ENCODE data around the gene LMNTD1. TPM values are rescaled to one million over a fixed set of nuclear protein-coding genes. Genes with fewer than 3 reads are reported as not detected.

The LMNTD1 gene
- polyA plus RNA-seq, 1 donor from 2014 or later = not detected

- Histone ChIP-seq H2AFZ (ENCODE audit: low read depth, low read length) (no peak overlapping the region), H3K4me2 (ENCODE audit: low read length) (no peak overlapping the region), H3K27me3 (ENCODE audit: insufficient read depth, low read depth, low read length) (no peaks in the 10 kb centered on the region), H3K79me2 (replicated peaks; ENCODE audit: insufficient read depth, low read length) (no peaks in the 10 kb centered on the region), H3K4me3 (ENCODE audit: low read length) (no peak overlapping the region), H3K27ac (ENCODE audit: low read length) (no peak overlapping the region), H3F3A (ENCODE audit: insufficient read depth, low read length, poor library complexity, severe bottlenecking) (no peaks in the 10 kb centered on the region), H4K20me1 (ENCODE audit: insufficient read depth) (no peaks in the 10 kb centered on the region), H3K36me3 (ENCODE audit: insufficient read depth, low read length) (no peaks in the 10 kb centered on the region), H3K9me3 (ENCODE audit: low read length) (no peaks in the 10 kb centered on the region), H3K9me2 (ENCODE audit: insufficient read depth, low read length) (no peaks in the 10 kb centered on the region), H3K9ac (ENCODE audit: low read length) (no peak overlapping the region)
- TF ChIP-seq RAD21 (conservative IDR thresholded peaks at IDR 0.05) (no peak), MXI1 (conservative IDR thresholded peaks at IDR 0.05; ENCODE audit: poor library complexity, severe bottlenecking) (no peak), TAF1 (IDR thresholded peaks at IDR 0.05; ENCODE audit: low read depth) (no peak), CTCF (IDR thresholded peaks at IDR 0.05; ENCODE audit: poor library complexity, severe bottlenecking) (no peak), EZH2 (IDR thresholded peaks at IDR 0.05; ENCODE audit: borderline replicate concordance, insufficient read depth, low read length, poor library complexity, severe bottlenecking) (no peak), POLR2AphosphoS5 (IDR thresholded peaks at IDR 0.05) (no peak), REST (IDR thresholded peaks at IDR 0.05; ENCODE audit: borderline replicate concordance) (no peak)
These were observed 58.2 kb downstream of the LMNTD1 start for GRCh38 chr12:25494926-25495325.

- Histone ChIP-seq H3K4me3 (ENCODE audit: low read length) (no peak overlapping the region), H3K27ac (ENCODE audit: low read length) (no peak overlapping the region), H3K9ac (ENCODE audit: low read length) (no peak overlapping the region), H3K36me3 (ENCODE audit: insufficient read depth, low read length) (no peaks in the 10 kb centered on the region), H3K9me2 (ENCODE audit: insufficient read depth, low read length) (no peaks in the 10 kb centered on the region), H3K9me3 (ENCODE audit: low read length) (no peaks in the 10 kb centered on the region), H3K27me3 (ENCODE audit: insufficient read depth, low read depth, low read length) (no peaks in the 10 kb centered on the region), H3F3A (ENCODE audit: insufficient read depth, low read length, poor library complexity, severe bottlenecking) (no peaks in the 10 kb centered on the region), H3K79me2 (replicated peaks; ENCODE audit: insufficient read depth, low read length) (no peaks in the 10 kb centered on the region), H3K4me2 (ENCODE audit: low read length) (no peak overlapping the region), H4K20me1 (ENCODE audit: insufficient read depth) (no peaks in the 10 kb centered on the region), H2AFZ (ENCODE audit: low read depth, low read length) (no peak overlapping the region)
- TF ChIP-seq CTCF (IDR thresholded peaks at IDR 0.05; ENCODE audit: poor library complexity, severe bottlenecking) (no peak), RAD21 (conservative IDR thresholded peaks at IDR 0.05) (no peak), REST (IDR thresholded peaks at IDR 0.05; ENCODE audit: borderline replicate concordance) (no peak), POLR2AphosphoS5 (IDR thresholded peaks at IDR 0.05) (no peak), EZH2 (IDR thresholded peaks at IDR 0.05; ENCODE audit: borderline replicate concordance, insufficient read depth, low read length, poor library complexity, severe bottlenecking) (no peak), MXI1 (conservative IDR thresholded peaks at IDR 0.05; ENCODE audit: poor library complexity, severe bottlenecking) (no peak), TAF1 (IDR thresholded peaks at IDR 0.05; ENCODE audit: low read depth) (no peak), SMC3 (conservative IDR thresholded peaks at IDR 0.05; ENCODE audit: poor library complexity) (no peak), EP300 (conservative IDR thresholded peaks at IDR 0.05; ENCODE audit: poor library complexity, severe bottlenecking) (no peak)
These were observed 59.4 kb downstream of the LMNTD1 start for GRCh38 chr12:25493682-25494081.

Data from neural cell (in vitro differentiated cells).